NCI-H128 (cell line): ENCODE measurements around the gene CLCNKB.
"Not testable (repeated sequence)": the region's sequence is repeated elsewhere in the genome, so short reads cannot be mapped to it uniquely, and the experiment has no call there.

Experiments
- DNase-seq: peaks from one replicate; lab custom pipeline; 2025; ENCODE audit not compliant: unreplicated experiment; lab: John Stamatoyannopoulos, UW

The CLCNKB gene

GRCh38 chr1:16043521-16043920 is at the start of gene CLCNKB:
TSS of gene CLCNKB (plus strand) at chr1:16043782. CDS start at chr1:16044493, 711 bp downstream.
- no peak for DNase-seq

- no peak for DNase-seq
These were observed 49.5 kb upstream of the CLCNKB start for GRCh38 chr1:15994081-15994480.

- no peak for DNase-seq
These were observed 48.8 kb upstream of the CLCNKB start for GRCh38 chr1:15994590-15995351.

GRCh38 chr1:15997076-15997585 is 46.5 kb upstream of the CLCNKB start:
- DNase-seq = no peak

- no peak for DNase-seq
These were observed 45.8 kb upstream of the CLCNKB start for GRCh38 chr1:15997637-15998280.

- DNase-seq = no peak
These were observed 44.7 kb upstream of the CLCNKB start for GRCh38 chr1:15998929-15999328.

GRCh38 chr1:16001274-16001673 is 42.3 kb upstream of the CLCNKB start:
- not testable (repeated sequence) for DNase-seq

GRCh38 chr1:16005597-16005996 is 38.0 kb upstream of the CLCNKB start:
- no peak for DNase-seq

GRCh38 chr1:16006010-16006409 is 37.6 kb upstream of the CLCNKB start:
- DNase-seq = no peak

- no peak for DNase-seq
These were observed 36.8 kb upstream of the CLCNKB start for GRCh38 chr1:16006552-16007485.

GRCh38 chr1:16007671-16008341 is 35.8 kb upstream of the CLCNKB start:
- no peak for DNase-seq

GRCh38 chr1:16009030-16009460 is 34.5 kb upstream of the CLCNKB start:
- DNase-seq = peak; percentile 78

- DNase-seq = no peak
These were observed 33.9 kb upstream of the CLCNKB start for GRCh38 chr1:16009678-16010077.

GRCh38 chr1:16010837-16011236 is 32.7 kb upstream of the CLCNKB start:
- no peak for DNase-seq

GRCh38 chr1:16011936-16012589 is 31.5 kb upstream of the CLCNKB start:
- no peak for DNase-seq

- DNase-seq = no peak
These were observed 30.9 kb upstream of the CLCNKB start for GRCh38 chr1:16012590-16013219.

GRCh38 chr1:16013220-16013907 is 30.2 kb upstream of the CLCNKB start:
- DNase-seq = no peak

- no peak for DNase-seq
These were observed 29.7 kb upstream of the CLCNKB start for GRCh38 chr1:16013908-16014258.
